HG02623 (cell line): ENCODE measurements around the gene PATJ.

Source experiments
- ATAC-seq: cut with Tn5 transposase; IDR thresholded peaks from one replicate; pipeline ENCODE4 v1.9.1; 2021; ENCODE audit warnings: moderate library complexity; ENCODE audit not compliant: unreplicated experiment

Gene PATJ

GRCh38 chr1:62082456-62083363 is 340.4 kb downstream of the PATJ start:
- ATAC-seq: no peak

GRCh38 chr1:62084310-62084890 is 342.1 kb downstream of the PATJ start:
- ATAC-seq: no peak

DNA sequence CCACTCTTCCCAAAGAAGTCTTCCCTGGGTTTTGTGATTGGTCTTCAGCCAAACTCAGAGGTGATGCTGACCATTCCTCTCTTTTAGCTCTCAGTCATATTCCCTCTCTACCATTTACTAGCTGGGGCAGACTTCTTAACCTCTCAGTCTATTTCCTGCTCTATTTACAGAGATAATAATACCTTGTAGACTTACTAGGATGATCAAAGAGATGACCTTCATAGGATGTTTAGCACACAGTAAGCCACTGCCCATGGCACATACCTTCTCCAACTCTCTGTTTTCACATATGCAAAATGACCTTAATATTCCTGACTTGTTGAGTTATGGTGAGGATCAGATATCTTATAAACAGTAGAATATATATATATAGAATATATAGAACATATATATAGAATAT is 346.2 kb downstream of the PATJ start:
- ATAC-seq: no peak

- ATAC-seq: no peak
Observed at GRCh38 chr1:62089570-62089969, 347.3 kb downstream of the PATJ start.

DNA sequence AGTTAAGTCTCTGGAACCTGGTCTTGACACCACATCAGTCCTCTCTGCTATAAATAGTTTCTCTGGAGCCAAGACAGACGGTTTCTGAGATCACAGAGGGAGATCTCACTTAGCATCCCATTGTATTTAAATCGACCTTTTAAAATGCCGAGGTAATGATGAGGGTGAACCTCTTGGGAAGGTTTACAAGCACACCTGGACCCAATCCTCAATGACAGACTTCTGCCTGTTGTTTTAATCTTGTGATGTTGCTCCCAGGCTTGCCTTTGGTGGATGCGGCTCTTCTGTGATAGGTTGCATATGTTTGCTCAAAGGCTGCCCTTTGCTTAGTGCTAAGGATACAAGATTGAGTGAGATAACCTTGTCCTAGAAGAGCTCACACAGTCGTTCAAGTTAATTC is 347.7 kb downstream of the PATJ start:
- no peak for ATAC-seq

DNA sequence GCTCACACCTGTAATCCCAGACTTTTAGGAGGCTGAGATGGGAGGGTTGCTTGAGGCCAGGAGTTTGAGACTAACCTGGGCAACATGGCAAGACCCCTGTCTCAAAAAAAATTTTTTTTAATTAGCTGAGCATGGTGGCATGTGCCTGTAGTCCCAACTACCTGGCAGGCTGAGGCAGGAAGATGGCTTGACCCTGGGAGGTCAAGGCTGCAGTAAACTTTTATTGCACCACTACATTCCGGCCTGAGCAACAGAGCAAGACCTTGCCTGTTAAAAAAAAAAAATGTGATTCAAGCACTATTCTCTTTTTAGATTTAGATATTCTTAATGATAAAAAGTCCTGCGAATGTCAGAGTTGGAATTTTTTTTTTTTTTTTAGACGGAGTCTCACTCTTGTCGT is 349.8 kb downstream of the PATJ start:
- no peak for ATAC-seq

DNA sequence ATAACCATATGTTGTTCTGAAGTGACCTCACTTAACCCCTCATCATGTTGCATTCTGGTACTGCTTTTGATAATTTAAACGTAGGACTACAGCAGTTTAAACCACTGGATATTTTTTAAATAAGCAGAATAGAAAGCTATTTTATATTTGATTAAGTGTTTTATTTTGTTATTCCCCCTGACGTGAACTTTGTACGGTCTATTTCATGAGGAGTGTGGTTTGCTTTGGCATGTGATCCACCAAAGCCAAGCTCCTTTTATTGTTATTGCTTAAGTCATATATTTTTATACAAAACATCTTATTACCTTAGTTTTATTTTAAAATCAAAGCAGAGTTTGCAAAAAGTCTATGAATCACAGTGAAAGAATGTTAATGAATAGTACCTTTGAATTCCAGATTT is 351.0 kb downstream of the PATJ start:
- no peak for ATAC-seq

DNA sequence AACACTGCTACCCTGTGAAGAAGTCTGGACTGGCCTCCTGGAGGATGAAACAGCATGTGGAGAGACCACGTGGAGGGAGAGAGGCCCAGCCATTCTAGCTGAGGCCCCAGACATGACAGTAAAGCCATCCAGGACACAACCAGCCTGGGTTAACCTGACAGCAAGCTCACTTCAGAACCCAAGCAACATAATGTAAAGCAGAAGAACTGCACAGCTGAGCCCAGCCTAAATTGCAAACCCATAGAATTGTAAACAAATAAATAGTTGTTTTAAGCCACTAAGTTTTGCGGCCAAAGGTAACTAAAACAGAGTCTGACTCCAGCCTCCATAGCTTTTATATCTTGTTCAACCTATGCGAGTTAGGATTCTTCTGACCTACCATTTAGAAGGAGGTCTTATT is 355.2 kb downstream of the PATJ start:
- no peak for ATAC-seq

GRCh38 chr1:62100442-62100841 is 358.2 kb downstream of the PATJ start:
- ATAC-seq: no peak

GRCh38 chr1:62103846-62104245 is 361.6 kb downstream of the PATJ start:
- no peak for ATAC-seq

DNA sequence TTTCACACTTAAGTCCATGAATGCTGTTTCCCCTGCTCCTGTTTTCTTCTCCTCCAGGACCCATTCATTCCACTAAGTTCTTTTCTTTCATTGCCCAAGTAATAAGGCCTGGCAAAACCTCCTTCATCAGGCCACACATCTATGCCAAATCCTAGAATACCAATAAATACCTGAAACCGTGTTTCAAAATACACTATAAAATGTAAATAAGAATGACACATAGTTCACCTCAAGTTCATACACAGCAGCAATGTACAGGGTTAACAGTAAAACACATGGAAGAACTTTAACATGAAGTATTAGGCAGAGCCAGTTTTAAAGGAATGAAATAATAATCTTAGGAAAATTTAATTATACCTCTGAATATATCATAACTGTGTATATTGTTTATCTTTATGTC is 365.6 kb downstream of the PATJ start:
- no peak for ATAC-seq

DNA sequence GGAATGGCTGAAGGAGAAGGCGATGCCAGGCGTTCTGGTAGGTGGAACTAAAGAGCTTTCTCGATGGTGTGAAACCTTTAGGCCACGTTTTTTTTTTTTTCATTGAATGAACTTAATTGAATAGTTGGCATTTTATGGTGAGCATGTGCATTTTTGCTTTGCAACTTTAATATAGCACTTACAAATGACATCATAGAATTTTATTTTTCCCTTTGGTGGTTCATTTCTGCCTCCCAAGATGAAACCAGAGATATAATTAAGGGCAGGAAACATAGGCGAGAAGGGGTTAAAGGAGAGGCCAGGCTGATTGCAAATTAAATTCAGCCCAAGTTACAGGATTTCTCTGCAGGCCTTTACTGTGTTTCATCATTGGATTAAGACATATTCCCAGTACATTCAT is 366.8 kb downstream of the PATJ start:
- no peak for ATAC-seq

DNA sequence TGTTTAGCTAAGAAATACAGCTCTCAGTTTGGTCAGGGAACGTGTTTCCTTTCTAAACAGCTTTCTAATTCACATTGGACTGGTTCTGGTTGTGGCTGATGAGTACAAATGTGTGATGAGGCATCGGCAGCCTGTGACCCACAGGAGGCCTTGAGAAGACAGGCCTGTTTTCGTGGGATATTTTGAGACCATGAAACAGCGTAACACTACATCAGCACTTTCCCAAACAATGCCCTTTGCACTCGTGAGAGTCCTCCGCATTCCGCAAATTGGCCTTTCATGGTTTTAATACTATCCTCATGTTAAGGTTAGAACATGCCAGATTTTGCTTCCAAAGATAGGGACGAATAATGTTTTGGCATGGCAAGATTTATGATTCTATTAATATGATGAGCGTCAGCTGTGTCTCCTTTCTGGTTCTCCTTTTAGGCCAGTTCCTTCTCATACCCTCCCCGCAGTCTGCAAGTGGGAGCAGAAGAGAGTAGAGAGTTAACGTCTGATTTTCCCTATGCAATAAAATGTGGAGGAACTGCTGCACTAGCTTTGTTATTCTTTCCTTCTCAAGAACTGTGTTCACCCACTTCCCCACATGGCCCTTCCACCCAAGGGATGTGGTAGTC is 368.0 kb downstream of the PATJ start:
- ATAC-seq: no peak

- no peak for ATAC-seq
Observed at GRCh38 chr1:62111084-62111483, 368.8 kb downstream of the PATJ start.

GRCh38 chr1:62113507-62113906 is 371.2 kb downstream of the PATJ start:
- ATAC-seq: no peak

DNA sequence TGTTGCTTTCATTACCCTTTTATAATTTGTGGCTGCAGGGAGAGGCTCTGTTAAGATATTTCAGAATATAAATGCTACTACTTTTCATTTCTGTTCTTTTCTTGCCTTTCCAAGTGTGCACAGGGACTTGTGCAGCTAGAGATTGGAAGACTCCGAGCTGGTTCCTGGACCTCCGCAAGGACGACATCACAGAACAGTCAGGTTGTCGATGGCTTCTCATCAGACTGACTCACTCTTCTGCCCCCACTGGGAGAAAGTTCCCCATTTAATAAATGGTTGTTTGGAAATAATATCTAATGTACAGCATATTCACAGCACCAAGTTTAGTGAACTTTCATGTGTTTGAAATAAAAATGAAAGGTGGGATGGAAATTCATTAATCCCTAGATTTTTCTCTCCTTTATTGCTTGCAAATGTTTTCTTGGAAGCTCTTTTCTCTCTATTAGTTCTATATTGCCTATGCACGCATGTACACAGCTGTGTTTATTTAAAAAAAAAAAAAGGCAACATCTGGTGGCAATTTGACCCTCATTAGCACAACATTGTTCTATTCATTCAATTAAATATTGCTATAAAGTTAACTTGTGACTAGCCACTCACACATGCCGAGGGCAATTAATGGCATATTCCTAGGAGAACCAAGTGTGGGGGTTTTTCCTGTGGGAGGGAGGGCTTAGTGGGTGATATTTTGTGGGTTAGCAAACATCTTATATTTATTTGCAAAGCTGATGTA is 374.9 kb downstream of the PATJ start:
- no peak for ATAC-seq

DNA sequence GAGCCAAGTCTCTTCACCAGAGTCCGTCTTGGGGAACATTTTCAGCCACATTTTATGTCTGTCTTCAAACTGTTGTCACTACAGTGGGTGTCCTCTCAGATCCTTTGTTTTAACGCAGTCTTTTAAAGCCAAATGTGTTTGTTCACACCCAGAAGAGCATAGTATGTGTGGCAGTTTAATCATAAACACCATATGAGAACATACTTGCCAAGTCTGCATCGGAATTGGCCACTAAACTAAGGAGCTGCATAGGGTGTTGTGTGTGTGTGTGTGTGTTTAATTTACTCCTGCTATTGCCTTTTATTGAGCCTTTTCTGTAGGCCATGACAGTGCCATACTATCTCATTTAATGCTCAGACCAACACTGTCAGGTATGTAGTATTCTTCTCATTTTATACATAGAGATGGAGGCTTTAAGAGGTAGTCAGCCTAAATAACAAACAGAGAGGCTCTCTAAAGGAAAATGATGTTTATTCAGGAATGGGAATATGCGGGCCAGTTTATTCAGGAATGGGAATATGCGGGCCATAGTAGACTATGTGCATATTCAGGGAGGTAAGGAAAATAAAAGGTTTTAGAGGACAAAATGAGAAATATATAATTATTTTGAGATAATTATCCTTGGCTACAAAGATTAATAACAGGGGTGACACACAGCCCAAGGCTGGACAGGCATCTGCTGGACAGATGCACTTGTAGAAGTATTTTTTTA is 384.5 kb downstream of the PATJ start:
- ATAC-seq: no peak

DNA sequence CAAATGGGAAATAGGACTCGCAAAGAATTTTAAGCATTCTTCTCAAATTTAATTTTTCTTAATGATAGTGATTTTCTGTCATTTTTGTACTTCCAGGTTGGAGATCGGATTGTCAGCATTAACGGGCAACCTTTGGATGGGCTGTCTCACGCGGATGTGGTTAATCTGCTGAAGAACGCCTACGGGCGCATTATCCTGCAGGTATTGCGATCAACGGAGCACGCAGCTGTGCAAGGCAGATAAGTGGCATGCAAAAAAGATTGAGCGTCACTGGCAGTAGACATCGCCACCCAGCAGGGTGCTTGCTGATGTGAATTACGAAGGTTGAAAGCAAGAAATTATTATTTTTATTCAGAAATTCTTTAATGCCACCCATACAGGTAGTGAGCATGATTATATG is 386.5 kb downstream of the PATJ start:
- no peak for ATAC-seq

GRCh38 chr1:62131093-62131725 is 388.9 kb downstream of the PATJ start:
- peak; percentile 94 for ATAC-seq

DNA sequence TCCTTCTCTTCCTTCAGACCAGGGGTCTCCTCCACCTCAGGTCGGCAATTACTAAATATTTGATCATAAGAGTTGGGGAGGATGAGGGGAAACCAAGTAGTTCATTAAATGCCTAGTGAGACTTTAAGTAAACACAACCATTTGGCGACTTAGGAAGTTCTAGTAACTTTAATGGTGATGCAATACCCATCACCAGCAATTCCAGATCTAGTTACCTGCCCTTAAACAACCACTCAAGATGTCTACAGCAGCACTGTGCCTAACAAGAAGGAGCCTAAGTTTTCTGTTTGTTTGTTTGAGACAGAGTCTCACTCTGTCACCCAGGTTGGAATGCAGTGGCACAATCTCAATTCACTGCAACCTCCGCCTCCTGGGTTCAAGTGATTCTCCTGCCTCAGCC is 395.7 kb downstream of the PATJ start:
- ATAC-seq: no peak
